T-helper 1 cell treated with Interleukin-12 subunit alpha and Interleukin-12 subunit beta and Interleukin-4 antibody, amounts not matched to agents 30 ng/mL and 1 ng/mL, for 36 hours (primary cell): ENCODE data around the gene ETNK2. TPM values are rescaled to one million over a fixed set of nuclear protein-coding genes. Genes with fewer than 3 reads are reported as not detected.

Experiments used
- intact Hi-C: fragments of 100-400 bp; cut with micrococcal nuclease; formaldehyde crosslinking; loops from one replicate; pipeline ENCODE4 v1.15.1; 2024
- total RNA-seq: library from RNA; stranded (reverse); gene quantifications from 2 replicates; pipeline ENCODE4 v1.2.3, GENCODE V29; 2022

ETNK2 gene
- total RNA-seq: not detected in 2 replicates

DNA sequence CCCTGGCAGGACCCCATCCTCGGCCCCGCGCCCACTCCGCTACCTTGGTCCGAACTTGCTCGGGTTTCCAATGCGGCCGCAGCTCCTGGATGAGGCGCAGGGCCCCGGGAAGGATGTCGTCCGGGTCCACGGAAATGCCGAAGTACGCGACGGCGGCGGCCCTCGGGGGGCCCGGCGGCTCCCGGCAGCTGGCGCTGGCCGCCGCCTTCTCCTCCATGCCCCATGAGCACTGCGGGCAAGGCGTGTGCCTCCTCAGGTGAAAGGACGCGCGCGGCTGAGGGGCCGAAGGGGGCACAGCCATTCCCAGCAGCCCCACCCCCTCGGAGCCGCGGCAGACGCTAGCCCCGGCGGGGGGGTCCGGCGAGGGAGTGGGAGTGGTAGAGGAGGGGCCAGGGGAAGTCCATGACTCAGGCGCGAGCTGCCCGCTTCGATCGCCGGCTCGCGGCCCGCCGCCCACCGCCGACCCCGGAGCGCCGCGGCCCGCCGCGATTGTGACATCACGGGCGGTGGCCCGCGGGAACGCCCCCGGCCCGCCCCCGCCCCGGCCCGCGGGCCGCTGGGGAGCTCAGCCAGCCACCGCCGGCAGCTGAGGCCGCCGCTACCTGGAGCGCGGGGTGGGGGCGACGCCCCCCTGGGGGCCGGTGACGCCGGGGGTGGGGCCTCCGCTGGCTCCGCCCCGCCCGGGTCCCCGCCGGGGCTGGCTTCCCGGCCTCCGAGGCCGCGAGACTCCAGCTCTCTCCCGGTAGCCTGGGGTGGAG is at the start of gene ETNK2:
TSS of gene ETNK2 (minus strand) at position 493 of the 758 bp plus-strand sequence. CDS start at position 301, 192 bp downstream.
- intact Hi-C loops: no loop called here

- intact Hi-C loops: no loop called here
These were observed 49.6 kb upstream of the ETNK2 start for GRCh38 chr1:204201348-204202040.

GRCh38 chr1:204199579-204199978 is 47.7 kb upstream of the ETNK2 start:
- intact Hi-C loops: no loop called here

- intact Hi-C loops: no loop called here
These were observed 46.8 kb upstream of the ETNK2 start for GRCh38 chr1:204198348-204199340.

- intact Hi-C loops: no loop called here
These were observed 45.2 kb upstream of the ETNK2 start for GRCh38 chr1:204197068-204197467.

GRCh38 chr1:204196068-204196795 is 44.4 kb upstream of the ETNK2 start, which contains the start of gene KISS1:
KISS1 (minus strand) TSS chr1:204196491; CDS start chr1:204192876, 3,615 bp downstream.
- intact Hi-C loops: no loop called here

- intact Hi-C loops: no loop called here
These were observed 42.9 kb upstream of the ETNK2 start for GRCh38 chr1:204194771-204195170.

- intact Hi-C loops: no loop called here
These were observed 42.2 kb upstream of the ETNK2 start for GRCh38 chr1:204194080-204194479.

- intact Hi-C loops: no loop called here
These were observed 40.9 kb upstream of the ETNK2 start for GRCh38 chr1:204192589-204193352.

GRCh38 chr1:204192046-204192445 is 40.2 kb upstream of the ETNK2 start:
- intact Hi-C loops: no loop called here

- intact Hi-C loops: no loop called here
These were observed 39.6 kb upstream of the ETNK2 start for GRCh38 chr1:204191456-204191855.

- intact Hi-C loops: no loop called here
These were observed 38.7 kb upstream of the ETNK2 start for GRCh38 chr1:204190212-204191211.

- intact Hi-C loops: no loop called here
These were observed 37.3 kb upstream of the ETNK2 start for GRCh38 chr1:204188959-204189639.

DNA sequence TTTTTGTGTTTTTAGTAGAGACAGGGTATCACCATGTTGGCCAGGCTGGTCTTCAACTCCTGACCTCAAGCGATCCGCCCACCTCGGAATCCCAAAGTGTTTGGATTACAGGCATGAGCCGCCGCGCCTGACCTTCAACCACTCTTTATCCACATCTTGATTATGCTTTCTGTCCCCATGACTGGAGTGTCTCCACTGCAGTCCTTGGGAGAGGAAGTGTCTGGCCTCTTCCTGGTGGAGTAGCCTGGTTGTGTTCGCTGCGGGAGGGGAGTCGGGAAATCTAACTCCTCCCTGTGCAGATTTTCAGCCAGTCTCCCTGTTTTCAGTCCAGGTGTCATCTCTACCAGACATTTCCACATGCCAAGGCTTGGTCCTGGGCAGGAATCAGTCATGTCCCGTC is 34.8 kb upstream of the ETNK2 start:
- intact Hi-C loops: no loop called here

DNA sequence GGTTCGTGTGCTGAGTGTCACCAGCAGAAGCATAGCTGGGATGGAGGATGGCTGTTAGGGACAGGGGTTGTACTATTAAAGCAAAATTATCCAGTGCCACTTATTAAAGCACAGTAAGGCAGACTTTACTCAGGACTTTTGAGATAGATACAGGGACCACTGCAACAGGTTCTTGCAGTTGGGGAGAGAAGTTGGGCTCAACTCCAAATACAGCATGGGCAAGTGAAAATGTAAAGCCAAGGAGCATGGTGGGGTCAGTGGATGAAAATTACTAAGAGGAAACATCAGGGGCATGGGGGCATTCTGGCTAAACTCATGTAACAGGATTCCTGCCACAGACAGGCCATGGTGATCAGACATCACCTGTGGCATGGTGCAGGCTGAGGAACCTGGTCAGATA is 29.3 kb upstream of the ETNK2 start:
- intact Hi-C loops: no loop called here

GRCh38 chr1:204180133-204180532 is 28.3 kb upstream of the ETNK2 start:
- intact Hi-C loops: no loop called here

DNA sequence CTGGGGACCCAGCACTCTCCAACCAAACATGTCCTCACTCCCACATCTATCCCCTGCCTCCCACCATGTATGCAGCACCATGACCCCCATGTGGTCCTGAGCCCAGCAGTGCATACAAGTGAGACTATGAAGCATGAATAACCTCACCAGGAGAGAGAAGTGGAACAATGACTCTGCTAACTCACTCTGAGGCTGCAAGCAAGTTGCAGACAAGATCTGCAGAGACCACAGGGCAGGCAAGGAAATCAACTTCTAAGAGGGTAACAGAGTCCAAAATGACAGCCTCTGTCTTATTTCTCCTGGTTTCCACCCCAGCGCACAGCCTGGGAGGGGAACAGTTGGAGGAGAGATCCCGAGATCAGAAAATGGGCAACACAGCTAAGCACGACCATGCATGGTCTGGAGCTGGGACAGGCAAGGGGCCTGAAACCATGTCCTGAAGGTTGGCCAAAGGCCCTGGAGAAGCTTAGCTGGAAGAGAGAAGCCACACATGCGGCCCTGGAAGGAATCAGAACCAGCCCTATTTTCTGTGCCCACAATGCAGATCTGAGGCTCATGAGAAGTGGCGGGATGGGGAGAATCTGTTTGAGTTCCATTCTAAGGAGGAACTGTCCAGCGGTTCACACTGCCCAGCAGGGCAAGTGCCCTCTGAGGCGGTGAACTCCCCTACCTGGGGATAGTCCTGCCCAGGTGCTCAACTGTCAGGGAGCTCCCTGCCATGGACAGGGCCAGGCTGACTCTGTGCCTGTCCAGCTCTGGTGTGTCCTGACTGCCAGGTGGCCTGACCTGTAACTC is 26.8 kb upstream of the ETNK2 start:
- intact Hi-C loops: no loop called here
